PFSK-1 (cell line): ENCODE data around the gene FIP1L1.

Experiments used
- FOXP2 ChIP-seq: optimal IDR thresholded peaks from 2 replicates; pipeline ENCODE3; 2011; ENCODE audit warnings: borderline replicate concordance, control low read depth, inconsistent platforms; ENCODE audit not compliant: insufficient read depth; ENCODE audit errors: extremely low read length, extremely low read depth
- POLR2AphosphoS5 ChIP-seq: IDR thresholded peaks from 2 replicates; pipeline ENCODE4 v1.6.1; 2012; ENCODE audit warnings: low read depth, mild to moderate bottlenecking, control low read depth, low read length, moderate library complexity
- SIN3A ChIP-seq: IDR thresholded peaks from 2 replicates; pipeline ENCODE4 v1.6.1; 2012; ENCODE audit warnings: mild to moderate bottlenecking, low read length, moderate library complexity, borderline replicate concordance; ENCODE audit not compliant: insufficient read depth
- TAF1 ChIP-seq: IDR thresholded peaks from 2 replicates; pipeline ENCODE4 v1.6.1; 2012; ENCODE audit warnings: low read length, control low read depth, borderline replicate concordance; ENCODE audit not compliant: insufficient read depth
- TF ChIP-seq, protein P1 (sequence below), 2 experiments: IDR thresholded peaks; 2 replicates each; pipeline versions ENCODE4 v1.6.1 to v1.8.0; 2011 to 2012; ENCODE audit warnings: low read depth in 2 of 2, low read length in 2 of 2, control low read depth in 1 of 2, inconsistent platforms in 1 of 2, mild to moderate bottlenecking in 1 of 2, moderate library complexity in 1 of 2; ENCODE audit not compliant: insufficient read depth in 1 of 2

DNA sequence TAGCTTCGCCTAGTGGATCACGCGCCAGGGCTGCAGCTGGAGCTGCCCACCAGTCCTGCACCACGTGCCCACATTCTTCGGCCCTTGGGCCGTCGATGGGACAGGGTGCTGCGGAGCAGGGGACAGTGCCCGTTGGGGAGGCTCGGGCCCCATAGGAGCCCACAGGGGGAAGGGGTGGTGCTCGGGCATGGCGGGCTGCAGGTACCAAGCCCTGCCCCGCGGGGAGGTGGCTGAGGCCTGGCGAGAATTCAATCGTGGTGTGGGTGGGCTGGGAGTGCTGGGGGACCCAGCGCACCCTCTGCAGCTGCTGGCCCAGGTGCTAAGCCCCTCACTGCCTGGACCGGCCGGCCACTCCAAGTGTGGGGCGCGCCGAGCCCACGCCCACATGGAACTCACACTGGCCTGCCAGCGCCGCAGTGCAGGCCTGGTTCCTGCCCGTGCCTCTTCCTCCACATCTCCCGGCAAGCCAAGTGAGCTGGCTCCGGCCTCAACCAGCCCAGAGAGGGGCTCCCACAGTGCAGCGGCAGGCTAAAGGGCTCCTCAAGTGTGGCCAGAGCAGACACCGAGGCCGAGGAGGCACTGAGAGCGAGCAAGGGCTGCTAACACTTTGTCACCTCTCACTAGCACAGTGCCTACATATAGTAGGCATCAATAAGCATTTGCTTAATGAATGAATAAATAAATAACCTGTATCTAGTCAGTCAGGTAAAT, 23.3 kb upstream of the FIP1L1 start:
- TF ChIP-seq, protein P1, sequence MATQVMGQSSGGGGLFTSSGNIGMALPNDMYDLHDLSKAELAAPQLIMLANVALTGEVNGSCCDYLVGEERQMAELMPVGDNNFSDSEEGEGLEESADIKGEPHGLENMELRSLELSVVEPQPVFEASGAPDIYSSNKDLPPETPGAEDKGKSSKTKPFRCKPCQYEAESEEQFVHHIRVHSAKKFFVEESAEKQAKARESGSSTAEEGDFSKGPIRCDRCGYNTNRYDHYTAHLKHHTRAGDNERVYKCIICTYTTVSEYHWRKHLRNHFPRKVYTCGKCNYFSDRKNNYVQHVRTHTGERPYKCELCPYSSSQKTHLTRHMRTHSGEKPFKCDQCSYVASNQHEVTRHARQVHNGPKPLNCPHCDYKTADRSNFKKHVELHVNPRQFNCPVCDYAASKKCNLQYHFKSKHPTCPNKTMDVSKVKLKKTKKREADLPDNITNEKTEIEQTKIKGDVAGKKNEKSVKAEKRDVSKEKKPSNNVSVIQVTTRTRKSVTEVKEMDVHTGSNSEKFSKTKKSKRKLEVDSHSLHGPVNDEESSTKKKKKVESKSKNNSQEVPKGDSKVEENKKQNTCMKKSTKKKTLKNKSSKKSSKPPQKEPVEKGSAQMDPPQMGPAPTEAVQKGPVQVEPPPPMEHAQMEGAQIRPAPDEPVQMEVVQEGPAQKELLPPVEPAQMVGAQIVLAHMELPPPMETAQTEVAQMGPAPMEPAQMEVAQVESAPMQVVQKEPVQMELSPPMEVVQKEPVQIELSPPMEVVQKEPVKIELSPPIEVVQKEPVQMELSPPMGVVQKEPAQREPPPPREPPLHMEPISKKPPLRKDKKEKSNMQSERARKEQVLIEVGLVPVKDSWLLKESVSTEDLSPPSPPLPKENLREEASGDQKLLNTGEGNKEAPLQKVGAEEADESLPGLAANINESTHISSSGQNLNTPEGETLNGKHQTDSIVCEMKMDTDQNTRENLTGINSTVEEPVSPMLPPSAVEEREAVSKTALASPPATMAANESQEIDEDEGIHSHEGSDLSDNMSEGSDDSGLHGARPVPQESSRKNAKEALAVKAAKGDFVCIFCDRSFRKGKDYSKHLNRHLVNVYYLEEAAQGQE (IDR thresholded peaks at IDR 0.05; ENCODE audit: insufficient read depth in 1 of 2, low read depth in 2 of 2, low read length in 2 of 2): no peak
- TF ChIP-seq POLR2AphosphoS5 (no peak), SIN3A (no peak), TAF1 (no peak), FOXP2 (no peak)
